ENCODE results near the gene CTIF.

CTIF gene

GRCh38 chr18:48838921-48839818 is 300.3 kb downstream of the CTIF start:
- TF ChIP-seq CTCF (IDR thresholded peaks at IDR 0.05) (no peak), ZFX (IDR thresholded peaks at IDR 0.05; ENCODE audit: borderline replicate concordance) (no peak)
- H3K27ac ChIP-seq: no peak overlapping the region

- no peak overlapping the region for H3K27ac ChIP-seq
Measured at GRCh38 chr18:48839819-48840490, 301.1 kb downstream of the CTIF start.

GRCh38 chr18:48840491-48840877 is 301.7 kb downstream of the CTIF start:
- TF ChIP-seq ZFX (IDR thresholded peaks at IDR 0.05; ENCODE audit: borderline replicate concordance) (no peak), CTCF (IDR thresholded peaks at IDR 0.05) (no peak)
- no peak overlapping the region for H3K27ac ChIP-seq

More at GRCh38 chr18:48839819-48840490, 301.1 kb downstream of the CTIF start:
- TF ChIP-seq CTCF (IDR thresholded peaks at IDR 0.05) (no peak), ZFX (IDR thresholded peaks at IDR 0.05; ENCODE audit: borderline replicate concordance) (no peak)

- no peak overlapping the region for H3K27ac ChIP-seq
- TF ChIP-seq ZFX (IDR thresholded peaks at IDR 0.05; ENCODE audit: borderline replicate concordance) (no peak), CTCF (IDR thresholded peaks at IDR 0.05) (no peak)
Measured at GRCh38 chr18:48841381-48842258, 302.8 kb downstream of the CTIF start.

GRCh38 chr18:48842259-48843061 is 303.6 kb downstream of the CTIF start:
- no peak overlapping the region for H3K27ac ChIP-seq
- TF ChIP-seq CTCF (IDR thresholded peaks at IDR 0.05) (no peak), ZFX (IDR thresholded peaks at IDR 0.05; ENCODE audit: borderline replicate concordance) (no peak)

- no peak for TF ChIP-seq ZFX (IDR thresholded peaks at IDR 0.05; ENCODE audit: borderline replicate concordance)
- no peak for TF ChIP-seq CTCF (IDR thresholded peaks at IDR 0.05)
- no peak overlapping the region for H3K27ac ChIP-seq
Measured at GRCh38 chr18:48843162-48843561, 304.3 kb downstream of the CTIF start.

Measured in 22Rv1 (cell line).